Panc1 (cell line): Measurements from ENCODE around the gene METTL26. TPM values are rescaled to one million over a fixed set of nuclear protein-coding genes. Genes with fewer than 3 reads are reported as not detected.
A peak's percentile ranks its signal among the peaks of the same experiment; 100 is the strongest.

Experiments used
- ATAC-seq: fragments of 200-7000 bp; cut with Tn5 transposase; 2 replicates; pipeline ENCODE4 v1.9.1; 2020; ENCODE audit warnings: mild to moderate bottlenecking, moderate library complexity
- BruUV-seq: library from RNA; stranded (reverse); fragments of 400-500 nt; replicated peaks from 2 replicates; lab custom pipeline; 2021; lab: Mats Ljungman, UMichigan
- CTCF ChIA-PET: fragments of 300-600 bp; sonication (Branson Sonifier 250); formaldehyde crosslinking; loops from one replicate; lab custom pipeline; 2022; ENCODE audit warnings: antibody characterized with exemption; lab: Charles Lee
- POLR2A ChIA-PET: fragments of 300-600 bp; sonication (Branson Sonifier 250); formaldehyde crosslinking; loops from one replicate; lab custom pipeline; 2022; ENCODE audit warnings: antibody characterized with exemption; lab: Charles Lee
- DNase-seq: peaks from one replicate; pipeline ENCODE4 v3.0.0-alpha.2; 2010; ENCODE audit warnings: low read depth, low spot score
- H3K27ac ChIP-seq: 2 replicates; pipeline ENCODE4 v1.5.1; 2011; ENCODE audit warnings: mild to moderate bottlenecking, low read length, inconsistent platforms
- H3K27me3 ChIP-seq: fragments of 200-500 bp; sonication (Bioruptor generic); 2 replicates; pipeline ENCODE4 v1.6.0; 2014; ENCODE audit warnings: low read length, inconsistent platforms; ENCODE audit not compliant: control insufficient read depth, insufficient read depth
- H3K36me3 ChIP-seq: fragments of 200-500 bp; sonication (Bioruptor generic); 2 replicates; pipeline ENCODE4 v1.5.1; 2014; ENCODE audit warnings: inconsistent platforms, mild to moderate bottlenecking, low read length, moderate library complexity; ENCODE audit not compliant: control insufficient read depth, insufficient read depth
- H3K4me1 ChIP-seq: 2 replicates; pipeline ENCODE4 v1.5.1; 2011; ENCODE audit warnings: inconsistent platforms, mild to moderate bottlenecking, low read length, moderate library complexity; ENCODE audit not compliant: control insufficient read depth, insufficient read depth
- H3K4me3 ChIP-seq, 2 experiments: 2 replicates each; pipeline ENCODE4 v1.5.1; 2011 to 2012; ENCODE audit warnings: low read depth in 2 of 2, low read length in 2 of 2, mild to moderate bottlenecking in 2 of 2, inconsistent platforms in 1 of 2, moderate library complexity in 1 of 2
- H3K9me3 ChIP-seq: fragments of 200-500 bp; sonication (Bioruptor generic); 2 replicates; pipeline ENCODE4 v1.5.1; 2014; ENCODE audit warnings: low read depth, mild to moderate bottlenecking, inconsistent platforms, low read length, moderate library complexity; ENCODE audit not compliant: control insufficient read depth, insufficient read depth
- CTCF ChIP-seq: fragments of 450-650 bp; IDR thresholded peaks from 2 replicates; pipeline ENCODE4 v1.5.1; 2017; ENCODE audit warnings: mild to moderate bottlenecking
- POLR2AphosphoS5 ChIP-seq: IDR thresholded peaks from 2 replicates; pipeline ENCODE4 v1.6.1; 2012; ENCODE audit warnings: mild to moderate bottlenecking, low read depth, low read length, moderate library complexity
- REST ChIP-seq, 2 experiments: IDR thresholded peaks; 2 replicates each; pipeline ENCODE4 v1.6.1; 2011 to 2012; ENCODE audit warnings: low read depth in 2 of 2, control low read depth in 1 of 2, low read length in 1 of 2, mild to moderate bottlenecking in 1 of 2, moderate library complexity in 1 of 2; ENCODE audit not compliant: insufficient read depth in 1 of 2
- SIN3A ChIP-seq: IDR thresholded peaks from 2 replicates; pipeline ENCODE4 v1.6.1; 2012; ENCODE audit warnings: low read depth, mild to moderate bottlenecking, low read length, moderate library complexity, borderline replicate concordance; ENCODE audit not compliant: insufficient read depth
- TCF7L2 ChIP-seq: IDR thresholded peaks from 2 replicates; pipeline ENCODE4 v1.6.1; 2011; ENCODE audit warnings: mild to moderate bottlenecking, low read depth, low read length, inconsistent platforms
- in situ Hi-C: cut with HindIII; loops from 2 replicates; pipeline ENCODE4 v1.10.0; 2016; ENCODE audit warnings: low sequenced_read_pairs, low pct_unique_long_range_greater_than_20kb
- intact Hi-C: fragments of 100-400 bp; cut with micrococcal nuclease; formaldehyde crosslinking; loops from one replicate; pipeline ENCODE4 v1.10.0; 2022; ENCODE audit not compliant: unreplicated experiment
- total RNA-seq: library from RNA; stranded (reverse); gene quantifications from one replicate; pipeline ENCODE4 v1.2.1, GENCODE V29; 2021; ENCODE audit not compliant: unreplicated experiment

METTL26 gene
- total RNA-seq, 1 experiment from 2014 or later: 91.8 TPM

- POLR2A ChIA-PET: no interaction called here
- ATAC-seq (peak; percentile 94), DNase-seq (no peak)
- Histone ChIP-seq H3K9me3 (no peaks in the 10 kb centered on the region), H3K36me3 (peaks cover 3% of the 10 kb centered on the region; the same call in 1 of the 2 replicates), H3K27me3 (no peaks in the 10 kb centered on the region), H3K27ac (peak within 1 kb of the TSS; percentile 91), H3K4me3 (peak within 1 kb of the TSS; percentile 81 to 87), H3K4me1 (peaks cover 10% of the 10 kb centered on the region)
- CTCF ChIA-PET: interaction anchor here (0.5 to 1.3 kb wide), 3 partner anchors 13 to 1037 kb away, joined by 3 to 6 read pairs (median 6); no protein-coding TSS in a partner anchor
- no TSS peak for BruUV-seq
- intact Hi-C loops: no loop called here
- in situ Hi-C loops: no loop called here
- TF ChIP-seq SIN3A (peak; percentile 76; the same call in 1 of the 2 replicates), REST (IDR thresholded peaks at IDR 0.05; ENCODE audit: insufficient read depth in 1 of 2, low read depth in 2 of 2, low read length in 1 of 2) (peak in 1 of 2 experiments; percentile 46; a peak in 1 of 4 replicates), CTCF (peak; percentile 99), TCF7L2 (no peak), POLR2AphosphoS5 (peak; percentile 66)
Measured at GRCh38 chr16:667780-668518, 31.8 kb upstream of the METTL26 start, which contains the start of gene RHOT2. TSS of gene RHOT2 (plus strand) at chr16:668132. CDS start at chr16:668200, 68 bp downstream.

GRCh38 chr16:667113-667779 is 31.1 kb upstream of the METTL26 start:
- peak overlapping the region; percentile 71 for H3K27ac ChIP-seq
- in situ Hi-C loops: no loop called here

More at GRCh38 chr16:667113-667779, 31.1 kb upstream of the METTL26 start:
- Histone ChIP-seq H3K27me3 (no peaks in the 10 kb centered on the region), H3K9me3 (no peaks in the 10 kb centered on the region), H3K4me1 (peaks cover 10% of the 10 kb centered on the region), H3K4me3 (peak overlapping the region in 1 of 2 experiments; percentile 15; a peak in 1 of 4 replicates), H3K36me3 (peaks cover 3% of the 10 kb centered on the region; the same call in 1 of the 2 replicates)
- no peak for TF ChIP-seq REST (IDR thresholded peaks at IDR 0.05; ENCODE audit: insufficient read depth in 1 of 2, low read depth in 2 of 2, low read length in 1 of 2)
- no peak for TF ChIP-seq TCF7L2
- no peak for TF ChIP-seq CTCF
- no peak for TF ChIP-seq POLR2AphosphoS5
- TF ChIP-seq SIN3A: no peak
- POLR2A ChIA-PET: no interaction called here
- CTCF ChIA-PET: interaction anchor here (0.5 to 1.3 kb wide), 3 partner anchors 14 to 1038 kb away, joined by 3 to 6 read pairs (median 6); no protein-coding TSS in a partner anchor
- no peak for DNase-seq
- no peak for ATAC-seq
- BruUV-seq: no TSS peak
- intact Hi-C loops: no loop called here
